Measurements from ENCODE around the gene KCNJ16.

Gene KCNJ16

DNA sequence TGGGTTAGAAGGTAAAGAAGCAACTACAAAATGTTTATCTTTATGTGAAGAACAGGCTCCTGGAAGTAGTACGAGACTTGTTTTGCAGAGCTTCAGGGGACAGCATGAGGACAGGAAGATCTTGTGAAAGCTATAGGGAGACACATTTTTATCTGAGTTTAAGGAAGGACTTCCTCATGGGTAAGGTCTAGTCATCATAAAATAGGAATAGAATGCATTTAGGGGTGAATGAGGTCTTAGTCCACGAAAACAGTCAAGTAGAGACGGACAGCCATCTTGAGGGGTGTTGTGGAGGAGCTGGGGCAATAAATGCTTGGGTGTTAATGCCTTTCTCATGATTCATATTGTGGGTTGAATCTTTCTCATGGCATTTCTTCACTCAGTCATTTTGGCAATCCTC lies 24.3 kb downstream of the KCNJ16 start:
- no peak for DNase-seq

DNA sequence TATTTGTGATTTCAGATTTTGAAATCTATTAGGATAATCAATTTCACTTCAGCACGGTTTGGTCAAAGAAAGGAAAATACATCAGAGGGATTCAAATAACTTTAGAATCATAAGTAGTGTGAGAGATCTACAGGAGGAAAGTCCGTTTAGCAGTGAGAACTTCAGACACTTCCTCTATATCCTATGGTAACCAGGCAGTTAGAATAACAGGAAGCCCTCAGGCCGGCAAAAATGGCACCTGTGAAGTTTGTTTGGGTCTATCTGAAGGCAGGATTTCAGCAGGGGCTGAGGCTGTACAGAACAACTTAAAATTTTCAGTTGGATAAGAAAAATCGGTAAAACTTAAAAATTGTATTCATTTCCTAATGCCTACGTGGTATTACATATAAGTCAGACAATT lies 24.9 kb downstream of the KCNJ16 start:
- no peak for DNase-seq

DNA sequence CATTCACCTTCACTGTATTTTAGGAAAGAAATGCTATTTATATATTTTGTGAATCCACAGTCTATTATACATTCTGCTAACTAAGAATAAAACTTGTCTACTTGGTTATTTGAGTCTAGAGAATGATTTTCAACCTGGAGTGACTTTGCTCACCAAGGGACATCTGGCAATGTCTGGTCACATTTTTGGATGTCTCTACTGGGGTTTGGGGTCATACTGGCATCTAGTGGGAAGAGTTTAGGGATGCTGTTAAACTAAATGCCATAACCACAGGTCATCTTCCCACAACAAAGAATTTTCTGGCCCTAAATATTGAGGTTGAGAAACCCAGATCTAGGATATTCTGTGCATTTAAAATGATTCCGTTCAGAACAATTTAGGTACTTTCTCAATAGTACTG lies 26.0 kb downstream of the KCNJ16 start:
- no peak for DNase-seq

DNA sequence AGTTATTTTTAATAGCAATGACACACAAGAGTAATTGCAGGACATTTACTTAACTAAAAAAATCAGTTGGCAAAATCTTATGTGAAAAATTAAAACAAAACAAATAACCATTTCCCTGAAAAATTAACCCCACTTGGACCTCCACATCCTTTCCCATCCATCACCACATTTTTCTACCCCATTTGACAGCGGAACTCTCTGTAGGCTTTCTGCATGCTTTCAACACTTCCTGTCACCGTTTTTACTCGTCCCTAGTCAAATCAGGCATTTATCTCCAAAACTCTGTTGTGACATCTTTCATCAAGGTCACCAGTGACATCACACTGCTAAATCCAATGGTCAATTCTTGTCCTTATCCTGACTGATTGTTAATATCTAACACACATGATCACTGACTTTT lies 27.5 kb downstream of the KCNJ16 start:
- no peak for DNase-seq

DNA sequence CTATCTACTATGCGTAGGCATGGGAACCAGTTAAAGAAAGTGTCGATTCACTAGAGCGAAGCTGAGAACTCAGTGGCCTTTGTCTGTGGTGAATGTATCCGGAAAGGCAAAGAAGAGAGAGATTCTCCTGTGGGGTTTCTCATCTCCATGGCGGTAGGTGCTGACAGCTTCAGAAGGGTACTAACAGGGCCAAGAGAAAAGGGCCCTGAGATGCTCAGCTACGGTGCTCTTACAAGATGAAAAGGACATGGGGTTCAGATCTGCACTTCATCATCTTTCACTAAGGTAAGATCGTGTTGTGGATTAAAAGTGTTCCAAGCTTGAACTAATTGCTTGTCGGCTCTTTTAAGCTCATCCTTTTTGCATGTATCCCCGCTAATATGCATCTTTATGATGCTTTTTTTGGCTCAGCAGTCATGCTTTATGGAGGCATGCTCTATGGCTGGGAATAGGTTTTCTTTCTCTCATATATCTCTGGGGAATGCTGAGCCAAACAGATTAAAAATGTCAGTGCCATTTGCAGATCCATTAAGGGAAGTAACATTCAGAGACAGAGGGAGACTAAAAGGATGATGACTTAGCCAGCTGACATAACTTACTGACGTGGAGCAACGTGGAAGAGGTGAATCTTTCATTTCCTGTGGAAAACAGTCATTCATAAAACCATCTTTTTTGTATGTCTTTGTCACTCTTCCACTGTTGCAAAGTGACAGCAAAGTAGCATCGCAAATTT lies 29.9 kb downstream of the KCNJ16 start:
- DNase-seq: no peak

DNA sequence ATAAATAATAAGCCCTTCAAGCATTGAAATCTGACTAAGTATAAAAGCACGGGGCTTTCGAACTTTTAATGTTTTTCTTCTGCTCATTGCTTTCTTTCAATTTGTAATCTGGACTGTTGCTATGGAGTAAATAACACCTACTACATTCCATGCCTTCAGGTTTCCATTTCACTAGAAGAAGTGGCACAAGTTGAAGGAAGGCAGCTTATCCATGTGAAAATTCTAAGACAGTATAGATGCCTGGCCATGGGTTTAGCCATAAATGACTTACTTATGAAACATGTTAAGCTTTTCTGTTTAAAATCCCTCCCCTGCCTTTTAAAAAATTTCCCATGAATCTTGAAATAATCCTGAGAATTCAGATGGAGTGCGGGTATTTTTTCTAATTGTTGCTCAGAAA lies 30.6 kb downstream of the KCNJ16 start:
- DNase-seq: no peak

DNA sequence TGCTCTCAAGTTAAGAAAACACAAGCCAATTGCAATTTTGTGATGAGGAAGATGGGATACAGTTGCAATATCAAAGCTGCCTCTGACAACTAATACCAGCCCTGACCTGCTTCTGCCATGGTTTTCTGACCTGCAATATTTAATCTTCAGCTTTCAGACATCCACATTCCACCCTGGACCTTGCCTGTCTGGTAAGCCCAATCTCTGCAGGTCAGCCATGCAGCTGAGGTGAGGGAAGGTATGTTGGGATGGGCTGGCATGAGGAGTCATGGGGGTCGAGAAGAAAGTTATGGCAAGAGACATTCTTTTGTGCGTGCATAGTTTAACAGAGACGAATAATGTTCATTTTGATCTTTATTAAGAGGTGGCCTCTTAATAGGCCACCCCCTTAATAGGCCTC lies 31.5 kb downstream of the KCNJ16 start:
- DNase-seq: no peak

DNA sequence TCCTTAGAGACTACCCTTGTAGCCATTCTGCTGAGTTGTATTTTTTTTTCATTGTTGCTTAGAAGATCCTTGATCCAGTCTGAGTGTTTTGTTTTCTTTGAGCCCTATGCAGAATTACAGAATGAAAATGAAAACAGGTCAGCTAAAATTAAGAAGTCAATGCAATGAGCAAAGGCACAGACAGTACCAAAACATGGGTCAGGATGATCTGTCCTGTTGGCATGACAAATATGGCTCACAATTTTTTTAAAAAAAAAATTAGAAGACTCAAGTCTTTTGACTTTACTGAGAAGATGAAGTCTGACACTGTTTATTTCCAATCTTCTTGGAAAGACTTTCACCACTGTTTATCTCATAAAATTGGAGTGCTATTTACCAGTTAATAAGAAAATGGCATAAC lies 32.4 kb downstream of the KCNJ16 start:
- no peak for DNase-seq

DNA sequence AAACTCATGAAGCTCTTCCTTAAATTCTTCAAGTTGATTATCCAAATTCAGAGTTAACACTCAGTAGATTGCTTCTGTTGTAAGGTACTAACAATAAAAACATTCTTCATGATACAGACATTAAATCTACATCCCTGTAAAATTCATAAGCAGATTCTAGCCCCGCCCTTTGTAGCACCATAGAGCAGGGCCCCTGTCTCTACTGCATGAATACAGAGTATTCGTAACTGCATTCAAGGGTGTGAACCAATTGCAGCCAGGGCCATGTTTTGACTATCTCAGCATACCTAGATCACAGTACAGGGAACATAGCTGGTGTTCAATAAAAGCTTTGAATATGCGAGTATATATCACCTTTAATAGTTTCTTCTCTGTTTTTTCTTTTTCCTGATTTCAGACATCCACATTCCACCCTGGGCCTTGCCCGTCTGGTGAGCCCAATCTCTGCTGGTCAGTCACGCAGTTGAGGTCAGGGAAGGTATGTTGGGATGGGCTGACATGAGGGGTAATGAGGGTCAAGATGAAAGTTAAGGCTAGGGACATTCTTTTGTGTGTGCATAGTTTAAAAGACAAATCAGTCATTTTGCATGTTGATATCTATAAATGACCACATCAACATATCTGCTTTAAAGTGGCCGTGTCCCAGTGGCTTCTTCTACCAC lies 33.0 kb downstream of the KCNJ16 start:
- no peak for DNase-seq

DNA sequence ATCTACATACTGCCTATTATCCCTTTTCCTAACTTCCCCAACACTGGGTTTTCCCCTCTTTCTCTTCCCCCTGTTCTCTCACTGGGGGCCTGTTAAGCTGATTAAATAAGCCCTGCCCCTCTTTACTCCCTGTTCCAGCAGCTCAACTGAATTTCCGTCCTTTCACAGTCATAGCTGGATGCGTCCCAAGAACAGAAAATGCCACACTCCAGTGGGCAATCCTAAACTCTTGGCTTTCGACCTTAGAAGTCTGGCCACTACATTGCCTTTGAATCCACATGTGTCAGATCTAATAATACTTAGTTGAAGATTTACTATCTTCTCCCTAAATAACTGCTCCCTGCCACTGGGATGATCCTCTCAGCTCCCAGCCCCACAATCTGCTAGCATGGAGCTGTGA lies 34.5 kb downstream of the KCNJ16 start:
- no peak for DNase-seq

DNA sequence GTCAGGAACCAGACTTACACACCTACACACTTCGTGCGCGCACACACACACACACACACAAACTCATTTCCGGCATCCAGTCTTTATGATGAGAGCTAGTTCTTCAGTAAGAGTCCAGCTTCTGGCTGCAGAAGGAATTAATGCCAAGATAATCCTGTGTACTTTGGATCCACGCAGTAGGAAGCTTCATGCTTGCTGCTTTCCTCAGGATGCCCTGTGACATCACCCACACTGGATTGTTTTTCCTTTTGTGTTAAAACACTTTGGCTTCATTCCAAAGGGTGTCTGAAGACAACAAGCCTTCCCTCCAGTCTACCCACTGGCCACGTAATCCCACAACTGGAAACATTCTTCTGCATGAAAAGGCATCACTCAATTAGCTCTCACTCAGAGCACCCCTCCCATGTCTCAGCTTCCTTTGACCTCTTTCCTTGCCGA lies 35.4 kb downstream of the KCNJ16 start:
- no peak for DNase-seq

DNA sequence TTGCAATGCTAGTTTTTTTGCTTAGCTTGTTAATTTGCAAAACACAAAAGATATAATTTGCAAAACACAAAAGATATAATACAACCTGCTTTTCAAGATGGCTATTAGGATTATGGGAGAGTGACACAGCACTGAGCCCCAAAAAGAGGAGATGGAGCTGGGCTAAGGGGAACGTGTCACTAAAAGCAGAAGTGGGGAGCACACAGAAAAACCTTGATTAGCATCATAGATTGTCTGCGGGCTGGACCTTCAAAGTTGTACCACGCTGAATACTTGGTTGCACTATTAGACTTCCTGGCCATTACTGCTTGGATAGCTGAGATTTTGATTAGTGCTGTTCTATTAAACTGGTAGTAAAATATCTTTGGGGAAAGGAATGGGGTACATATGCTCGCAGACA lies 36.2 kb downstream of the KCNJ16 start:
- DNase-seq: no peak

DNA sequence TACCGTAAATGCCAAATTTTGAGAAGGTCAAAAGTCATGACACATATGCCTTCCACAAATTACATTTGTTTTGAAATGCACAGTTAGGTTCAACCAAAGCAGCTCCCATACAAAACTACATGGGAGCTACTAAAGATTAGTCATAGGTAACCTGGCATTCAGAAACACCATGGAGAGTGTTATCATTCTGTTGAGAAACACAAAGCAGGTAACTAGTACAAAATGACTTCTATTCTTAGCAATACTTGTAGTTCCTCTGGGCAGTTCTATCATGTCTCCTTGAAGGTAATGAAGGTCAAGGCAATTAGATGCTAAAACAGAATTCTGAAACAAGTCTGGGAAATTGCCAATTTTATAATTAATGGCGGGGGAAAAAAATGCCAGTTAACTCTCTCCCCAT lies 39.4 kb downstream of the KCNJ16 start:
- no peak for DNase-seq

DNA sequence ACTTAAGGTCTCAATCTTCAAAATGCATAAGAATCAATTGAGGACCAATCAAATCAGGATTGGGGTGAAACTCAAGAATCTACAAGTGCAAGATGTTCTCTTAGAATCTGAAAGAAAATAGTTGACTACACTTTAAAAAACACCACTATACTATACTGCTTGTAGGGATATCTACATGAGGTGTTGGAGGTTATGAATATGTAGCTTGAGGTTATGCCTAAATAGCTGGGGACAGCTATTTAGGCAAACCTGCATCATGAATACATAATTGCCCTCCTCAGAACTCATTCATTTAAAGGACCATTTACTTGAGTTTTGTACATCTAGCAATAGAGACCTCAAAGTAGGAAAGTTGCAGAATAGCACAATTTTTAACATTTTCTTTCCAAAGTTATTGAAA lies 40.1 kb downstream of the KCNJ16 start:
- no peak for DNase-seq

DNA sequence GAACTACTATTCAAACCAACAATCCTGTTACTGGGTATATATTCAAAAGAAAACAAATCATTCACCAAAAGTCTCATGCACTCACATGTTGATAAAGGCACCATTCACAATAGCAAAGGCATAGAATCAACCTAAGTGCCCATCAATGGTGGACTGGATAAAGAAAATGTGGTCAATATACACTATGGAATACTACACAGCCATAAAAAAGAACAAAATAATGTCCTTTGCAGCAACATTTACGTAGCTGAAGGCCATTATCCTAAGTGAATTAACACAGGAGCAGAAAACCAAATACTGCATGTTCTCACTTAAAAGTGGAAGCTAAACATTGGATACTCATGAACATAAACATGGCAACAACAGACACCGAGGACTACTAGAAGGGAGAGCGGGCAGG lies 41.9 kb downstream of the KCNJ16 start:
- DNase-seq: no peak

DNA sequence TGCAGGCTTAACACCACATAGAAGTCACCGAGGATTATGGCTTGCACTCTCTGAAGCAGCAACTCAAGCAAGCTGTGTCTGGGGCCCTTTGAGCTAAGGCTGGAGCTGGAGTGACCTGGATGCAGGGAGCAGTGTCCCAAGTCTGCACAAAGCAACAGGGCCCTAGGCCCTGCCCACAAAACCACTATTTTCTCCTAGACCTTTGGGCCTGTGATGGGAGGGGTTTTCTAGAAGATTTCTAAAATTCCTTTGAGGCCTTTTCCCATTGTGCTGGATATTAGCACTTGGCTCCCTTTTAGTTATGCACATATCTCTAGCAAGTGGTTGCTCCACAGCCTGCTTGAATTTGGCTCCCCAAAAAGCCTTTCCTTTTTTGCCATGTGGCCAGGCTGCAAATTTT lies 44.5 kb downstream of the KCNJ16 start:
- no peak for DNase-seq

DNA sequence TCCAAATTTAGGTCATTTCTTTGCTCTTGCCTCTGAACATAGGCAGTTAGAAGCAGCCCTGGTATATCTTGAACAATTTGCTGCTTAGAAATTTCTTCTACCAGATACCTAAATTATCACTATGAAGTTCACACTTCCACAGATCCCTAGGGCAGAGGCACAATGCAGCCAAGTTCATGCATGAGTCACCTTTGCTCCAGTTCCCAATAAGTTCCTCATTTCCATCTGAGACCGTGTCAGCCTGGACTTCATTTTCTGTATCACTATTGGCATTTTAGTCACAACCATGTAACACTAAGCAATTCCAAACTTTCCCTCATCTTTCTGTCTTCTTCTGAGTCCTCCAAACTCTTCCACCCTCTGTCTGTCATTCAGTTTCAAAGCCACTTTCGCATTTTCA lies 45.0 kb downstream of the KCNJ16 start:
- no peak for DNase-seq

DNA sequence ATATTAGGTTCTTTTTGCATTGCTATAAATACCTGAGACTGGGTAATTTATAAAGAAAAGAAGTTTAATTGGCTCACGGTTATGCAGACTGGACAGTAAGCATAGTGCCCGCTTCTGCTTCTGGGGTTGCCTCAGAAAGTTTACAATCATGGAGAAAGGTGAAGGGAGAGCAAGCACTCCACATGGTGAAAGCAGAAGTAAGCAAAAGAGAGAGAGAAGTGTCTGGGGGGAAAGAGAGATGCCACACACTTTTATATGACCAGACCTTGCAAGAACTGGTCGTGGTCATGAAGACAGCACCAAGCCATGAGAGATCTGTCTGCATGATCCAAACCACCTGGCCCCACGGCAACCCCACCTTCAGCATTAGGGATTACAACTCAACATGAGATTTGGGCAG lies 45.4 kb downstream of the KCNJ16 start:
- DNase-seq: no peak

DNA sequence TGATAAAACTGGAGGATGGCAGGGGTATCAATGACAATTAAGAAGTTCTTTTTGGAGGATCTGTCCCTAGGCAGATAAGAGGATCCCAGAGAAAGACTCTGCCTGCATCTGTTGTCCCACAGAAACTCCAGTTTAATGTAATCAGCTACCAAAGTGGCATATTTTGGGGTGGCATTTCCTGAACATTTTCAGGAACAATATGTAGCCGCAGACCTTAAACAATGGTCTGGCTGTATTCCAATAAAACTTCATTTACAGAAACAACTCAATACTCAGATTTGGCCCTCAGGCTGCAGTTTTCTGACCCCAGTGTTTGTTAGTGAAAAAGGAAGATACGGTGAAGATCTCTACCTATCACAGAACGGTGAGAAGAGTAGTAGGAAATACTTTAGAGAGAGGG lies 46.1 kb downstream of the KCNJ16 start:
- no peak for DNase-seq

DNA sequence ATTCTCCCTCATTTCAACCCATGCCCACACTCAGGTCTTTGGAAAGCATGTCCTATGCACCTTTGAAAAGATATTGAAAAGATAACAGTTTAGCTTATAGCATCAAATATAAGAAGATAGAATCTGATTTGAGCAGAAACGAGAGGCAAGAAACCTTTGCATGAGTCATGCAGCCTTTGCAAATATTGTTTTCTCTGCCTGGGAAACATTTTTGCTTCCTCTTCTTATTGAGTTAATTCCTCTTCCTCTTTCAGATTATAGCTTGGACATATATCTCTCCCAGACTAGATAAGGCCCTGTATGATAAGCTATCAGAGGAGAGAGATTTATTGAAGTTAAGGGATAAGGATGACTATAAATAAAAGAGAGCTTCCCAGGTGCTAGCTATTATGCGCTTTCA lies 48.2 kb downstream of the KCNJ16 start:
- no peak for DNase-seq

DNA sequence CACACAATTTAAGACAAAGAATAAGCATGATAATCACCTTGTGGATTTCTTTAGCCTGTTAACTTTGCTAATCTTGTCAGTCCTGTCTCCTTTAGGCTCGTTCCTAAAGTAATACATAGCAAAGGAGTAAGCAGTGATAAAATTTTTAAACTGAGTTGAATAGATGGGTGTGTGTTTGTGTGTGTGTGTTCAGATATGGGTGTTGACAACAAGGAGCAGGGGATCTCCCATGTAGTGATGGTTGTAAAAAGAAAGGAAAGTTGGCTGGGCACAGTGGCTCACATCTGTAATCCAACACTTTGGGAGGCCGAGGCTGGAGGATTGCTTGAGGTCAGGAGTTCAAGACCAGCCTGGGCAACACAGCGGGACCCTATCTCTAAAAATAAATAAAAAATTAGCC lies 49.7 kb downstream of the KCNJ16 start:
- DNase-seq: no peak

DNA sequence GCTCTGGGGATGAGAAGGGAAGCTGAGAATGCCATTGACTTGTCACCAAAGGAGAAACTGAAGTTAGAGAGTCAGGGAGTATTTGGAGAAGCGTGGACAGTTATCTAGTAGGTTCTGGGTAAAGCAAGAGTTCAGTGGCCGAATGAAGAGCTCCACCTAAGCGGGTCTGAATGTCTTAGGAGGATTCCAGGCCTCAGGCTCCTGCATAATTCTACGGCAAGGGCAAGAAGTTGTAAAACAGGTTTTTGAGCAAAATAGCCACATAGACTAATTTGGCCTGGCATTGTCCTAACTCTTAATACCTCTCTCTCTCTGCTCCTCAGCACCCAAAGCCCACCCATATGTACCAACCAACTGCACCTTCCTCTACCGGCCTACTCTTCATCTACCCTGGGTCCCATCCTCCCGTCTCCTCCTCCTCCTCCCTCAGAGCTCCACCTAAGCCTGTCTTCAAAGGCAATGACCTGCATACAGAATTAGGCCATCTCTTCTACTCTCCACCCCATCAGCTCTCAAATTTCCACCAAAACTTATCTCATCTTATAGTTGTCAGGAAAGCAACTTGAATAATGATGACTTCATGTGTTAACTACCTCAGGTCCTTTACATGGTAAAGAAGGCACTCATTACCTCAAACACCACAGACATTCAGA lies 52.3 kb downstream of the KCNJ16 start:
- no peak for DNase-seq

DNA sequence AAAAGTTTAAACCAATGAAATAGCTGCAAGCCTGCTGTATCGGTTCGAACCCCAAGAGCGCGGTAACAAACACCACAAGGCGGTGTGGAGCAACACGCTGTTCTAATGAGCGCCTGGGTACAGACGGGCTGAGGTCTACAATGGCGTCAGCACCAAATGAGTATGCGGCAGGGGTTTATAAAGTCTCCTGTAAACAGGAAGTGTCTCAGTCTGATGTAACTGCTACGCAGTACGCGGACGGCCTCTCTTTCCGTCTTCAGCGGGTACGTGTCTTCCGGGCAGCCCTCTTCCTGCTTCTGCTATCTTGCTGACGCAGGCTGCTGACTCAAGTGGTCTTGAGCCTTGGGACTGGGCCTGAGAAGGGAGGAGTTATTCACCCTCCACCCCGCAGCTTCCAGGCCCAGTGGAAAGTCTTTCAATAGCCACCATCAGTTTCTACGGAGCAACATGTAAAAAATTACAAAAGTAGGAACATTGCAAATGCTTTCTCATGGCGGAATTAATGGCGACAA lies 53.8 kb downstream of the KCNJ16 start:
- no peak for DNase-seq

DNA sequence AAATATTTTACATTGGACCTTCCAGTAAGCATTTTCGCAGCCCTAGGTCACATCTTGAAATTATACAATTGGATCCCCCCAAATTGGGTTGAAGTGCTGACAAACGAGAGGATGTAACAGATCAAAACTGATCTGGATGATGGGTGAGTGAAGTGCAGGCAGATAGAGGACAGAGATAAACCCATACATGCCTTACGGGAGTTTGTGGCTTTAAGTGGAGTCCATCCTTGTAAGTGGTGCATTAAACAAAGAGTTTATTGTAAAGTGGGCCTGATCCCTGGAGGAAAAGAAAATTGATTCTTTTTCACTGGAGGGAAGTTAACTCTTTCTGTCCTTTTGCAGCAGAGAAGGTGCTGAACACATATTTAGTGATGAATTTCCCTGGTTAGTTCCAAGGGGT lies 55.3 kb downstream of the KCNJ16 start:
- no peak for DNase-seq

All from stimulated activated CD4-positive, alpha-beta T cell treated with anti-CD3 and anti-CD28 coated beads, Interleukin-2, amount 100 ng/mL, for 24 hours (primary cell).